ENCODE data around the gene MYO19.
"Not testable (repeated sequence)": the region's sequence is repeated elsewhere in the genome, so short reads cannot be mapped to it uniquely, and the experiment has no call there.

The MYO19 gene

DNA sequence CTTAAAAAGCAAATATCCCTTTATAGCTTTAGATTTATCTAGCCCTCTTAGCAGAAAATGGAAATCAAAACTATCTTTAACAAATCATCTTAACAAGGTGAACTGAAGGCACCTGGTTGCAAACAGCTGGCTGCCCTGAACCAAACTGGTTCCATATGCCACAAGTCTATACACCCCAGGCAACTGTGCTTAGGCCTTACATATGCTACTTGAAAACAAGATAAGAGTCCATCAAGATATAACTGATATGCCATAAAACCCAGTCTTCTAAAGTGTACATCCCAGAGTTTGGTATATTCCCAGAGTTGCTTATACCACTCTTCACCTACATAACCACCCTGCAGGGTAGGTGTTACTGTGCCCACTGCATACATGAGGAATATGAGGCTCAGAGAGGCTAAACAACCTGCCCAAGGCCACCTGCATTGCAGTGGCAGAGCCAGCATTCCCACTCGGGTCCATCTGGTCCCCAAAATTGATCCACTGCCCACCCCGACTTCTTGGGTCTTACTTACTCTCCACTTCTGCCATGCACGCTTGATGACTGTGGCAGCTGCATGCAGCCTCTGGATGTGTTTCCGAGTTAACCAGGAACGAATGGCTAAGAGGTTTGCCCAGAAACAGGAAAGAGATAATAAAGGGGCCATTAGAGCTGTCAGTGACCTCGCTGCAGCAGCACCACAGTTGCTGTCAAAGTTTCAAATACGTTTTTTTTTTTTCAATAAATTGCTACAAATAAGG lies 35.9 kb downstream of the MYO19 start:
- DNase-seq: no peak

DNA sequence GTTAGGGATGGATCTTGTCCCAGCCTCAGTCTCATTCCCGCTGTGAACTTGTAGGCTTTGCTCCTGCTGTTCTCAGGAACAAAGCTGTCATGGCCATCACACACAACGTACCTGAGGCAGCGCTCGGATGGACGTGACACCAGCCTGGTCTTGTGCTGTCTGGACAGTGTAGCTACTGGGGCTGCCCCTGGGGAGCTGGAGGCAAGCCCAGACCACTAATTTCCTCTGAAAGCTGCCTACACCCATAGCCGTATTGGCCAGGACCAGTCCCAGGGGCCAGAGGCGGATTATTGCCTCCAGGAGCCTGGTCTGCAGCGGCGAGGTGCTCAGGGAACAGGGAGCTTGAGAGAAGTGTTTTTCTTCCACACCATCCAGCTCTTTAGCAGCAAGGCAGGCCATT lies 36.5 kb downstream of the MYO19 start:
- no peak for DNase-seq

DNA sequence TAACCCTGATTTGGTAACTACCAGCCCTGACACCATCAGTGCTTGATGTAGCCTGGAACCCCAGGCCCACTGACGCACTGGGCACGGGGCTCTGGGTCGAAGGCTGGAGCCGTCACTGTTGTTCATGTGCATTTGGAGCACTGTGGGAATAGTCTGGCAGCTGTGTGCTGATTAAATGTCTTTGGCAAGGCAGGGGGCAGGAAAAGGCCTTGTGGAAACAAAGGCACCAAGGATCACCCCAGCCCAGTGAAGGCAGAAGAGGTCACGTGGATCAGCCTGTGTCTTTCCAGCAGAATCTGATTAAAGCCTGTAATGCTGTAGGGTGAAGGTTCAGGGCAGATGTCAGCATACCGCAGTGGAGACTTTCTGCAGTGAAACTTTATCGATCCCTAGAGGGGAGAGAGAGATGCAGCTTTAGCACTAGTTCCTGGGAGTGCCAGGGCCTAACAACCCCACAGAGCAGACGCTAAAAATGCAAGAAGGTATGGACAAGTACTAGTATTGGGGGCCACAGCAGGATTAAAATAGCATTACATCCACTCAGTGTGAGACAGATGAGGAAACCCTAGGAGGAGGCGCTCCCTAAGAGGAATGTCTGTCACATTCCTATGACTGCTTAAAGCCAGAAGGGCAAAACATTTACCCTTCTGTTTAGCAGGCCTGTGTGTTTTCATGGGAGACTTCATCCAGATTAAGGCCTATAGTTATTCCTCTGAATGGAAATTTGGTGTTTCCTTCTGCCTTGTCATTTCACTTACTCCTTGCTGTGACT lies 38.5 kb downstream of the MYO19 start:
- DNase-seq: no peak

DNA sequence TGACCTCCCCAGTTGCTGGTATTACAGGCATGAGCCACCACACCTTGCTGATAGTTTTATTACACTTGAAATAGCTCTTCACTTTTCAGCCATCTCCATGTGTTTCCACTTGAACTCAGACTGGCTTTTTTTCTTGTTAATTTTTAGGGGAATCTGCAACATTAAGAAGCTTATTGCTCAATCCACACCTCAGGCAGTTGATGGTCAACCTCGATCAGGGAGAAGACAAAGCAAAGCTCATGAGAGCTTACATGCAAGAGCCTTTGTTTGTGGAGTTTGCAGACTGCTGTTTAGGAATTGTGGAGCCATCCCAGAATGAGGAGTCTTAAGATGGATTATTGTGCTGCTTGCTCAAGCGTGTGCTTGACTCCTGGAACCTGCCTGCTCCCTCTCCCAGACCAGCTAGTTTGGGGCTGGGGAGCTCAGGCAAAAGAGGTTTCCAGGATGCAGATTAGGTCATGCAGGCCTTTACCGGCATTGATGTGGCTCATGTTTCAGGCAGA lies 39.5 kb downstream of the MYO19 start:
- DNase-seq: no peak

DNA sequence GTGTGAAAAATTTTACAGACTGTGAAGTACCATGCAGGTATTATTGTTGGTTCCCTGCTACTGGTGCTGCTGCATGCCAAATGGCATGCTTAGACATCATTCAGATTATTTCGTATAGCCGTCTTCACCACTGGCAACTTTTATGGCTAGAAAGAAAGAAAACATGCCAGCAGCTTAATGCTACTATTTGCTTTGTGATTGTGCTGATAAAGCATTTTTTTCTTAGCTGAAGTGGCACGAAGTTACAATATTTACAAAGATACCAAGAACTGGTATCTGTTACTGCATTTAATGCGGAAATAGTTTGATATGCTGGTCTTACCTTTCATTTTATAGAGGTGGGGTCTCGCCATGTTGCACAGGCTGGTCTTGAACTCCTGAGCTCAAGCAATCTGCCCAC lies 40.0 kb downstream of the MYO19 start:
- DNase-seq: no peak

DNA sequence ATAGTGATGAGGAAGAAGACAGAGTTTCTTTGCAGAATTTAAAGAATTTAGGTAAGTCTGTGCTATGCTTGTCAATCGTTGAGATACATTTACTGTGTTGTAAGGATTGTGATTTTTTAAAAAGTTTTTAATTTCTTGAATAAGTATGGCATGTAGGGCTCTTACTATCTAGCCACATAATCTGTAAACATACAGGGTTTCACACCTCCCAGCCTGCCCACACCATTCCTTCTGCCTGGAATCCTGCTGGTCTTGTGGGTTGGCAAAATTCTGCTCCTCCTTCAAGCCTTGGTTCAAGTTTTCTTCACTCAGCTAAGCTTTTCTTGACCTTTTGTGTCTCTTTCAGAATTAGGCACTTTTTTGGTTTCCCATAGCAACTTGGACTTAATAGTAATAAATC lies 40.7 kb downstream of the MYO19 start:
- no peak for DNase-seq

DNA sequence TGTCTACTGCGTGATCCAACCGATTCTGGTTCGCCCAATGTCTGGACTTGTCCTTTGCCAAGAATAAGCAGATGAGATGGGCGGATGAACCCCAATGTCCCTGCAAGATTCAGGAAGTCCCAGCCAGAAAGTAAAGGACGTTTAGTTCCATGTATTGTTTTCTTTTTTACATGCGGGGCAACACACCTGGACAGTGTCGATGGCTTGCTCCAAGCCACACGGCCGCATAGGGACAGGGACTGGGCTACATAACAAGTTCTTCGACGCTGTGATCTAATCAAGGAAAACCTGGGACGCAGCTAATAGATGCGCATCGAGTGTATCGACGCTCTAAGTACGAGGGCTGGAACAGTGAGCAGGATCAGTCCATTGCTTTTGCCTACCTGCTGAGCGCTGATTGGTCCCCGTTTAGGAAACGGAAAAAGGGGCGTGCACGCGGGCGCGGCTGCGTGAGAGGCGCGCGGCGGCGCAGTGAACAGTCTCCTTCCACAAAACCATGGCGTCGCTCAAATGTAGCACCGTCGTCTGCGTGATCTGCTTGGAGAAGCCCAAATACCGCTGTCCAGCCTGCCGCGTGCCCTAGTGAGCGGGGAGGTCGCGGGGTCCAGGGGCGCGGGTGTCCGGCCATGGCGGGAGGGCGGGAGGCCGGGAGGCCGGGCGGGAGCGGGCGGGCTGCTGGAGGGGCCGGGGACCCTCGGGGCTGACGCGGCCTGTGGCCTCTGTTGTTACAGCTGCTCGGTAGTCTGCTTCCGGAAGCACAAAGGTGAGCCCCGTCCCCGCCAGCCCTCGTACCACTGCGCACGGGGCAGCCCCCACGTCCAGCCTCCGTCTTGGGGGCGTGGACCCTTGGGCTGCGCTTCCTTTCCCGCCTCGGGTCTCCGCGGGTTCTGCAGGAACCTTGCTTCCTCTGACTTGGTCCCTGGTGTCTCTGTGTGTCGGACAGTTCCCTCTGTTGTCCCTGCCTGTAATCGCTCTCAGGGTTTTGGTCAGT lies 48.2 kb downstream of the MYO19 start, which contains the start of gene ZNHIT3:
Gene ZNHIT3 (plus strand): TSS at position 478 of the 991 bp plus-strand sequence. CDS start 19 bp downstream, at position 497.
- peak; percentile 87 for DNase-seq

DNA sequence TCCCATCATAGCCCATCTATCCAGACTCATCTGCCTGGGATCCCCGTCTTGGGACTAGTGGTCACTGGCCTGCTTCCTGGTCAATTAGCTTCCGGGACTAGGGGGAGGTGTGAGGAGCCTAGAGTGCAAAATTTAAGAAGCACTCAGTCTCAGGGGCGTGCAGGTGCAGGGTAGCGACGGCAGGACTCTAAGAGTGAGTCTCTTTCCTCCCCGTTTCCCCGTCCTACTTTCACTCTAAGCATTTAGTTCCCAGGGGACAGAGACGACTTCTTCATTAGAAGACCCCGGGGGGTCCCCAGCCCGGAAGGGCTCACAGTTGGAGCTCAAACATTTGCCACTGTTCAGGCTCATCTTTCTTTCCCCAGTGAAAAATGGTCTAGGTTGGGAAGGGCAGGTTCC lies 48.9 kb downstream of the MYO19 start:
- no peak for DNase-seq

DNA sequence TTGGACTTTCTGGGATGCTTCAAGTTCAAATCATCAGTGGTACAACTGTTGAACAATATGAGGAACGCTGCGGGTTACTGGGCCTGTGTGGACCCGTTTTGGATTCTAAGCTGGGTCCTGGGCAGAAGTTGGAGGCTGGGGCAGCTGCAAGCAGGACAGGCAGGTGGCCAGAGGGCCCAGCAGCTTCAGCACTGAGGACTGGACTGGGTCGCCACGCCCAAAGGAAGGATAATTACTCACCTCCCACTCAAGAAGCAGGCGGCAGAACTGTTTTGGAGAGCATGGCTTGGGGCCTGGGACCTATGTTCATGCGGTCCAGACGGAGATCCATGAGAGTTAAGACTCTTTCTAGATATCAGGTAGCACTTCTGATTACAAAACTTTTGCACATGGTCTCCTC lies 49.6 kb downstream of the MYO19 start:
- DNase-seq: no peak

DNA sequence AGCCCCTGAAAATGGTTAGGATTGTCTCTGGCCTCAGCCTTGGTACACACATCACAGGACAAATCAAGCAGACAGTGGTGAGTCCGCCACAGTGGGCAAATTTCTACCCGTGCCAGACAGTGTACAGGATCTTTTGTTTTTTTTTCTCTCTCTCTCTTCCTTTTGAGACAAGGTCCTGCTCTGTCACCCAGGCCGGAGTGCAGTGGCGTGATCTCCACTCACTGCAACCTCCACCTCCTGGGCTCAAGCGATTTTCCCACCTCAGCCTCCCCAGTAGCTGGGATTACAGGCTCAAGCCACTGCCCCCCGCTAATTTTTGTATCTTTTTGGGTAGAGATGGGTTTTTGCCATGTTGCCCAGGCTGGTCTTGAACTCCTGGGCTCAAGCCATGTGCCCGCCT lies 50.6 kb downstream of the MYO19 start:
- DNase-seq: not testable (repeated sequence)

DNA sequence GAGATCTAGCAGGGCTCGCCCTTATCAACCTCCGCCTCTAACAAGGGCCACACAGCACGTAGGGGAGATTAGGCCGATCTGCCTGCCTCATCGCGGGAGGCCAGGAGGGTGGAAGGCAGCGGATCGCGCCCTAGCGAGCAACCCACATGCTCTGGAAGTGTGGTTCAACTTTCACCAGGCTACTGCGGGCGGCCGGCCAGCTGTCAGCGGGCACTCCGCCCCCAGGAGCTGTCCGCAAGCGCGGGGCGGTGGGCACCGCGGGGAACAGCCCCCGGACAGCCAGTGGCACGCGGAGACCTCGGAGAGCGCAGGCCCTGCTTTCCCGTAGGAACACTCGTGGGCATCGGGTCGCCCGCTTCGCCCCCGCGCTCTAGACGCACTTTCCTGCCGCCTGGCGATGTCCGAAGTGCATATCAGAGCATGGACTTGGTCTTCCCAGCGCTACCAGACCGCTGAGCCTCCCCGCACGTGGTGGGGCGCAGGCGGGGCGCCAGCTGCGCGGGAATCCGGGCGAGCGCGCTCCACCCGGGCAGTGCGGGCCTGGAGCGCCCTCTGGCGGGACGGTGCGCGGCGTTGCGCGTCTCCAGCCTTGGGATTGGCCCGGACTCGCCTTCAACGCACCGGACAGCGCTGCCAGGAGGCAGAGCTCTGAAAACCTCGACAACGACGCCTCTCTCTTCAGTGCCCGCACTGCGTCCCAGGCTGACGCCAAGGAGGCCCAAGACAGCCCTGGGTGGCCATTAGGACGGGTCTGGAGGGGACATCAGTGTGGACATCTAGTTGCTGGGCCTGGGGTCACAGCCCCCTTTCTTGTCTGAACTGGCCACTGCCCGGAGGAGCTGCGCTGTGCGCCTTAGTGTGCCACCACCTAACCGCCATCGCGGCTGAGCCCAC lies 51.8 kb downstream of the MYO19 start:
- peak; percentile 54 for DNase-seq

DNA sequence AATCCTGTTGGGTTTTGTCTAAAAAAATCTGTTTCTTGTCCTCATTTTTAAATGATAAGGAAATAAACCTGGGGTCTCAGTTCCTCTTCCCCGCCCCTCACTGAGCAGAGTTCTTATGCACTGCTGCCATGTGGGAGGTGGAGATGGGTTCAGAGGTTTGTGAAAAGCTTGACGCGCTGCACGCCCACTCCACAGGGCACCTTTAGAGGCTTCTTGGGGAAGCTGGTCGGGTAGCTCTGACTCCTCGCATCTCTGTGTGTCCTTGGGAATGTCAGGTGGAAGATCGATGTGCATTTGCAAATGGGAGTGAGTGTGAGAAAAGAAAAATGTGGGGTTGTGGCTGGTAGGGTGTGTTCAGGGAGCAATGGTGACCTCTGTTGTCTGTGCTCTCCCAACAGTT lies 52.8 kb downstream of the MYO19 start:
- DNase-seq: no peak

DNA sequence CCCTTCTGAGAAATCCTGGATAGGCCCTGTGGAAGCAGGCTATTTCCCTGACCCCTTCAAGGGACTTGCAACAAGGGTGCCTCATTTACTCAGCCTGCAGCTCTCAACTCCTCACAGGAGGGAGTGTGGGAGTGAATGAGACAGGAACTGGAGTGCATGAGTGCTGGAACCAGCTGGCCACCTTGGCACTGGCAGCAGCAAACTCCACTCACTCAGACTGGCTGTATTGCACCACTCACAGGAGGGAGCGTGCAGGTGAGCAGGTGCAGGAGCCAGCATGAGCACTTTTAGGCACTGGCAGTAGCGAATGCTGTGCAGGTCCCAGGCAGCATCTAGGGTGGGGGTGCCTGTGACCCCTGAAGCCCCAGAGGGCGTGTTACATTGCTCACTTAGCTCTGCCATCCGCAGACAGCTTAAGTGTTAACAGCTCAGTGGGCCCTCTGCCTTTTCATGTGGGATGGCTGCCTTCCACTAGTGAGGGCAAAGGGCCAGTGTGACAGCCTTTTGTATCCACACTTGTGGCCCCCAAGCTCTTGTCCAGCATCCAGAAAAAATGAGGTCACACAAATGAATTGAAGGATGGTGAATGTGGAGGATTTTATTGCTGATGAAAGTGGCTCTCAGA lies 59.2 kb downstream of the MYO19 start:
- DNase-seq: no peak

DNA sequence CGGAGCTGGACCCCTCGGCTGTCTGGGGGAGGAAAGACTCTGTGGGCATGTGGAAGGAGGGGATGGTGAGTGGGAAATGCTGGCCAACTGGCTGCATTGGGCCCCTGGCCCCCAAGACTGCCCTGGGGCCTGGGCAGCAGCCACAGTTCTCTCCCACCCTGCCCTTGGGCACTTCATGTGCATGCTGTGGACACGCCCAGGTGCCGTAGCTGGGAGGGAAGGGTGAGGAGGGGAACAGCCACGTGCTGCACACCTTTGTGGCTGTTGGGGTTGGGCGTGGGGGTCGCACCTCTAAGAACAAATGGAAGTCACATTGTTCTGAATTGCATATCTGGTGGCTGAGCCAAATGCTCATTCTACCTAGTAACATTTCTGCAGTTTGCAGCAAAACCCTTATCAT lies 60.1 kb downstream of the MYO19 start:
- DNase-seq: no peak

DNA sequence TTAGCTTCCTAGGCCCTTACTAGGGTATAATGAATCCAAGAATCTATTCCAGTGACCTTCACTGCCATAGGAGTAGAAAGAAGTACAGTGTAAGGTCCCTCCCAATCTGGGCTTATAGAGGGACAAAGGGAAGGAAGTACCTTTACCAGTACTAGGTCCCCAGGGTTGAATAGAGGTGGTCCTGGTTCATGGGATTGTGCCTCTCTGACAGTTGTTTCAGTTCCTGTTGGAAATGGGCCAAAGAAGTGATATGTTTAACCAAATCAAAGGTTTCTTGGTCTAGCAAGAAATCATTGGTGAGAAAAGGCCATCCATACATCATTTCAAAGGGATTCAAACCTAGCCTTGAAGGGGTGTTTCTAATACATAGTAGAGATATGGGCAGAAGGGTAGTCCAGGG lies 64.2 kb downstream of the MYO19 start:
- no peak for DNase-seq

DNA sequence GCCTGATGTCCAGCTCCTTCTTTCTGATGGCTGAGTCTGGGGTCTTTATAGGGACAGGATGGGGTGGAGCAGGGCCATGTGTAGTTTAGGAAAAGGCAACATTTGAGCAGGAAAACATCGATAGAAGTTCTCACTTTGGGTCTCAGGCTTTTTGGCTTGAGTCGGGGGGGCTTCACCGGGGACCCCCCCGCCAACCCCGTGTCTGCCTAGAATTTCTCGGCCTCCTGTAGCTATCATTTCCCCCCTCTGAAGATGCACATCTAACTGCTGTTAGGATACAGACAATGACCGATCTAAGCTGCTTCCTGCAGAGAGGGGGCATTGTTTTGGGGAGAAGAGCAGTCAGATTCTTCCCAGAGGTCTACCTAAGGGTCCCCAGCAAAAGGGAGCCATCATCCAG lies 64.9 kb downstream of the MYO19 start:
- DNase-seq: no peak

DNA sequence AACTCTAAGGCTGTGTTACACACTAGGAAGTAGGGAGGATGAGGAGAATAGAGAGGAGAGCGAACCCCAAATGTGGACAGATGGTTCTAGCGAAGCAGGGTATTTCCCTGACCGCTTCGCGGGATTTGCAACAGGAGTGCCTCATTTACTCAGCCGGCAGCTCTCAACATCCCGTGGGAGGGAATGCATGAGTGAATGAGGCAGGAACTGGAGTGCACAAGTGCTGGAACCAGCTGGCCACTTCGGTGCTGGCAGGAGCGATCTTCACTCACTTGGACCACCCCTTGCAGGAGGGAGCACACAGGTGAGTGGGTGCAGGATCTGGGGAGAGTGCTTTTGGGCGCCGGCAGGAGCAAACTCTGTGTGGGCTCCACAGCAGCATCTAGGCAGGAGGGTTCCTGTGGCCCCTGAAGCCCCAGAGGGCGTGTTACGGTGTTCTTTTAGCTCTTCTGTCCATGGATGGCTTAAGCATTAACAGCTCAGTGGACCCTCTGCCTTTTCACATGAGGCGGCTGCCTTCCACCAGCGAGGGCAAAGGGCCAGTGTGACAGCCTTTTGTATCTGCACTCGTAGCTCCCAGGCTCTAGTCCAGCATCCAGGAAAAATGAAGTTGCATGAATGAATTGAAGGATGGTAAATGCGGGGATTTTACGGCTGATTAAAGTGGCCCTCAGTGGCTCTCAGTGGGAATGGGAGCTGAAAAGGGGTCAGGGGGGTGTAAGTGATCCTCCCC lies 65.6 kb downstream of the MYO19 start:
- no peak for DNase-seq

DNA sequence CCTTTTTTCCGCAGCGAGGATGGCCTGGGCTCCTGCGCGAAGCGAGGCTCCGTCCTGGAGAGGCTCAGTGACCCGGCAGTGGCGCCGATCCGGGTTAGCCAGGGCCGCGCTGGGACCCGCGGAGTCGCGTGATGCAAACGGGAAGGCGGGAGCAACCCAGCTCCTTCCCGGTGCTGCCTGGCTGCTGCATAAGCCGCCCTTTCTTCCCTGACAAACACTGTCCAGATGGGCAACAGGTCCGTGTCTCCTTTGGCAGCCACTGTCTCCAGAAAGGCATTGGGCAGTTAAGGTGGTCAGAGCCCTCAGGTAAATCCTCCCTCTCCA lies 69.9 kb downstream of the MYO19 start:
- DNase-seq: no peak

DNA sequence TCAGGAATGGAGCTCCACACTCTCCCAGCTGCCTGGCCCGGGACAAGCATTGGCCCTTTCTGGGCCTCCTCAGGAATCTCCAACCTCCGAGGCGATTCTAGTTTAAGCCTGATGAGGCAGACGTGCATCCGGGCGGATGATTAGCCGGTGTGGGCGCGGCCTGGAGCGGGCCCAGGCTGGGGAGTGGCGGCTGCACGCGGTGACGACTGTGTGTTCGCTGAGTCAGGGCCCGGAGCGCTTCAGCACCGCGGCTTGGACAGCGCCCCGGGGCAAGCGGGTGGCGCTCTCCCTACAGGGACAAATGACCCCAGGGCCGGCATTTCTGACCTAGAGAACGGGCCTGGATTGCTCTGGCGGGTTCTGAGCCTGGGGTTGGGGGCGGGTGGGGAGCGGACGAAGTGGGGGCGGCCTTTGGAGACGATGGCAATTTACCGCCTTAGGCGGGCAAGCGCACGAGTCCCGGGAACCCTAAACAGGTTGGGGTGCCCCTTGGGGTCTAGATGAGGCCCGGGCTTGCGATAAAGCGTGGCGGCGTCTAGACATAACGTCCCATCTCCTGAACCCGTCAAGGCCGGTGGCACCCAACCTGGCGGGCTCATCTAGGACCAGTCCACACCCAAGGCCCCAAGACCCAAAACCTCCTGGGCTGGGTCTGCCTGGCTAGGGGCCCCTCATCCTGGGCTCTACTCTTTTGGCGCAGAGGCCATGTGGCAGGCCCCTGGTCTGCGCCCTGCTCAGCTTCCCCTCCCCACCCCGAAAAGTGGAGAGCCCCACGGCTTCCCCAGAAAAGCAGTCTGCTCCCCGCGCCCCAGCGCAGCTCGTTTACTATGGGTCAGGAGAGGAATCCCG lies 70.5 kb downstream of the MYO19 start:
- DNase-seq: peak; percentile 20
